ENCODE measurements around the gene TRIM47. TPM values are rescaled to one million over a fixed set of nuclear protein-coding genes. Genes with fewer than 3 reads are reported as not detected.

Gene TRIM47
- total RNA-seq, 1 donor from 2014 or later, result 21.0 TPM

DNA sequence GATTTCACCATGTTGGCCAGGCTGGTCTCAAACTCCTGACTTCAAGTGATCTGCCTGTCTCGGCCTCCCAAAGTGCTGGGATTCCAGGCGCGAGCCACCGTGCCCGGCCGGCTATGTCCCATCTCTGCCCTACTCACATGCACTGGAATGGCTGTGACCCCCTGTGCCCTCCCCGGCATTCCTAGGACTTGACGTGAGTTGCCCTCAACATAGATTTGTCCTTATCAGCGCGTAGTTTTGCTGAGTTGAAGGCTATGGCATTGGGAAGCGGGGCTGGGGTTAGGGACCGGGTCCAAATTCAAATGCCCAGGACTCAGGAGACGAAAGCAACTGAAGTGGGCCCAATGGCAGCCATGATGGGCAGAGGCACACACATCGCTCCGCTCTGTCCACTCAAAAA, 40.0 kb downstream of the TRIM47 start:
- TF ChIP-seq, protein P1, sequence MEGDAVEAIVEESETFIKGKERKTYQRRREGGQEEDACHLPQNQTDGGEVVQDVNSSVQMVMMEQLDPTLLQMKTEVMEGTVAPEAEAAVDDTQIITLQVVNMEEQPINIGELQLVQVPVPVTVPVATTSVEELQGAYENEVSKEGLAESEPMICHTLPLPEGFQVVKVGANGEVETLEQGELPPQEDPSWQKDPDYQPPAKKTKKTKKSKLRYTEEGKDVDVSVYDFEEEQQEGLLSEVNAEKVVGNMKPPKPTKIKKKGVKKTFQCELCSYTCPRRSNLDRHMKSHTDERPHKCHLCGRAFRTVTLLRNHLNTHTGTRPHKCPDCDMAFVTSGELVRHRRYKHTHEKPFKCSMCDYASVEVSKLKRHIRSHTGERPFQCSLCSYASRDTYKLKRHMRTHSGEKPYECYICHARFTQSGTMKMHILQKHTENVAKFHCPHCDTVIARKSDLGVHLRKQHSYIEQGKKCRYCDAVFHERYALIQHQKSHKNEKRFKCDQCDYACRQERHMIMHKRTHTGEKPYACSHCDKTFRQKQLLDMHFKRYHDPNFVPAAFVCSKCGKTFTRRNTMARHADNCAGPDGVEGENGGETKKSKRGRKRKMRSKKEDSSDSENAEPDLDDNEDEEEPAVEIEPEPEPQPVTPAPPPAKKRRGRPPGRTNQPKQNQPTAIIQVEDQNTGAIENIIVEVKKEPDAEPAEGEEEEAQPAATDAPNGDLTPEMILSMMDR (IDR thresholded peaks at IDR 0.05), result no peak
- H3K4me1 ChIP-seq, result peaks cover 13% of the 10 kb centered on the region
- H3K4me3 ChIP-seq, result no peak overlapping the region
- no peaks in the 10 kb centered on the region for H3K9me3 ChIP-seq
- ATAC-seq, result peak; percentile 50 to 55
- no peaks in the 10 kb centered on the region for H3K27me3 ChIP-seq (ENCODE audit: low read depth)
- DNase-seq, result no peak
- peaks cover 57% of the 10 kb centered on the region for H3K36me3 ChIP-seq
- H3K27ac ChIP-seq, result no peak overlapping the region
- intact Hi-C loops (cut with DNase I), result no loop called here

DNA sequence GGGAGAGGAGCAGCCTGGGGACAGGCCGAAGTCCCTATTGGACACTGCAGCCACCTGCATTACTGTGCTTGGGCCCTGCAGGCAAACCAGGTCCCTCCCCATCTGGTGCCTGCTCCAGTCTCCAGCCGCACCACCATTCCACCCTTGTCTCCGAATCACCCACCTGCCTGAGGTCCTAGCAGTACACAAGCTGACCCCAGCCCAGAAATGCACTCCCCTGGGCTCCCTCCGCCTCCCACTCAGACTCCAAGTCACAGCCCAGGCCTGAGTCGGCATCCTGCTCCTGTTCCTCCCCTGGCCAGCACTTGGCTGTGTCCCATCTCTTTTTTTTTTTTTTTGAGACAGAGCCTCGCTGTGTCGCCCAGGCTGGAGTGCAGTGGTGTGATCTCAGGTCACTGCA, 40.5 kb downstream of the TRIM47 start:
- no peak for DNase-seq
- no peaks in the 10 kb centered on the region for H3K9me3 ChIP-seq
- TF ChIP-seq, protein P1 (IDR thresholded peaks at IDR 0.05), result no peak
- no peak overlapping the region for H3K4me3 ChIP-seq
- no peak overlapping the region for H3K27ac ChIP-seq
- ATAC-seq, result no peak
- peaks cover 8% of the 10 kb centered on the region for H3K4me1 ChIP-seq
- H3K36me3 ChIP-seq, result peaks cover 59% of the 10 kb centered on the region
- H3K27me3 ChIP-seq (ENCODE audit: low read depth), result no peaks in the 10 kb centered on the region
- intact Hi-C loops (cut with DNase I), result no loop called here

DNA sequence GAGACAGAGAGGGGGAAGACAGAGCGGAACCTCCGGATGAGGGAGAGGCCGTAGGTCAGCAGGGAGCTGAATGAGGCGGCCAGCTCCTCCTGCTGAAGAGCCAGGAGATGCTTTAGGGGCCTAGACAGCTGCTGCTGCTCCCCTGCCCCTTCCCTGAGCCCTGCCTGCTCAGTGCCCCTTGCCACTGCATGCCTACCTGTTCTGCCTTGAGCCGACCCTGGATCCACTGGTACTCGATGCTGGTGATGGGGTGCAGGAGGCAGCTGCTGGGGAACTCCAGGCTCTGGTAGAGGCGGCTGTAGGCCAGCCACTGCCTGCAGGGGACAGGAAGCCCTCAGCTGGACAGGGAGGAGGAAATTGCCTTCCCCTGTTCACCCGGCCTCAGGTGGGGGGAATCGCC, 41.8 kb downstream of the TRIM47 start:
- TF ChIP-seq, protein P1 (IDR thresholded peaks at IDR 0.05), result no peak
- intact Hi-C loops (cut with DNase I), result no loop called here
- Histone ChIP-seq H3K4me3 (no peak overlapping the region), H3K9me3 (no peaks in the 10 kb centered on the region), H3K27ac (no peak overlapping the region), H3K36me3 (peaks cover 59% of the 10 kb centered on the region), H3K27me3 (ENCODE audit: low read depth) (no peaks in the 10 kb centered on the region), H3K4me1 (no peaks in the 10 kb centered on the region)
- no peak for ATAC-seq
- no peak for DNase-seq

DNA sequence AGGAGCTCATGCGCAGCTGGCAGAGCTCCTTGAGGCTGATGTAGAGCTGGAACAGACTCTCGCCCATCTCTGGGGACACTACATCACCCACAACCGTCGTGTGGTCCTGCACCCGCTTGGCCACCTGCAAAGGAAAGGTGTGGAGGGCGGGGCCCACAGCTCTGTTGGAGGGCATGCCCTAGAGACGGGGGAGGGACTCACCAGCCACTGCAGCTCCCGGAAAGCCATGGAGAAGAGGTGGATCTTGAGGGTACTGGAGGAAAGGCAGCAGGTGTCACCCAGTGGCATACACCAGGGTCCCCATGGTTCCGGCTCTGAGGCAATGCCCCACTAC, 42.8 kb downstream of the TRIM47 start:
- H3K4me3 ChIP-seq, result no peak overlapping the region
- TF ChIP-seq, protein P1 (IDR thresholded peaks at IDR 0.05), result no peak
- ATAC-seq (no peak), DNase-seq (no peak)
- intact Hi-C loops (cut with DNase I), result no loop called here
- H3K36me3 ChIP-seq, result peaks cover 64% of the 10 kb centered on the region
- no peaks in the 10 kb centered on the region for H3K4me1 ChIP-seq
- H3K27me3 ChIP-seq (ENCODE audit: low read depth), result no peaks in the 10 kb centered on the region
- no peaks in the 10 kb centered on the region for H3K9me3 ChIP-seq
- H3K27ac ChIP-seq, result no peak overlapping the region

DNA sequence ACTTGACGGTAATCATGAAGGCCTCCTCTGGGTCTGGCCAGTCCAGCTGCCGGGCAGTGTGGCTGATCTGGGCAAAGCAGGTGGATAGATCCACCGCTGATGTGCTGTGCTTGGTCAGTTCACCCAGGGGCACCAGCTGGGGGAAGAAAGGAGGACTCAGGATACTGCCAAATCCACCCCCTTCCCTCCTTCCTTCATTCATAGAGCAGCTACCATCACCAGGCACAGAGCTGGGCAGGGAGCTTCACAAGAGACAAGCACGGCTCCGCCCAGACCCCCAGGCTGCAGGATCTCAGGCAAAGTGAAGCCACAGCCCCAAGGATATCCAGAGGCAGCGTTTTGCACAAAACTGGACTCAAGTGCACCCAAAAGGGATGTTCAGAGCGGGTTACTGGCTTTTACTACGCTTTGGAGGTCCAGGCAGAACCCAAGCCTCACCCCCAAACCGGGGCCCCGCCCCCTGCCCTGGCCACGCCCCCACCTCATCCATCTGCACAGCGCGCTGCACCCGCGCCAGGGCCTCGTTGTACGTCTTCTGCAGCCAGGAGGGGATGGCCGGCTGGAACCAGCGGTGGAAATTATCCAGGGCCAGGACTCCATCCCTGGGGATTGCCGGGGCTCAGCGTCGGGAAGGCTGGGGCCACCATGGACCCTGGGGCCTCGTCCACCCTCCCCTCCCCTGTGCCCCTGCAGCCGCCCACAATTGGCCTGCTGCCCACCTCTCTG, 43.3 kb downstream of the TRIM47 start:
- Histone ChIP-seq H3K36me3 (peaks cover 64% of the 10 kb centered on the region), H3K27ac (no peak overlapping the region), H3K4me3 (no peak overlapping the region), H3K27me3 (ENCODE audit: low read depth) (no peaks in the 10 kb centered on the region), H3K4me1 (no peaks in the 10 kb centered on the region), H3K9me3 (no peaks in the 10 kb centered on the region)
- TF ChIP-seq, protein P1 (IDR thresholded peaks at IDR 0.05), result no peak
- intact Hi-C loops (cut with DNase I), result no loop called here
- DNase-seq, result no peak
- no peak for ATAC-seq

Measured in lower lobe of right lung (tissue), 2 donors.